HepG2 (cell line): ENCODE results near the gene GLIS2. TPM values are rescaled to one million over a fixed set of nuclear protein-coding genes. Genes with fewer than 3 reads are reported as not detected.

Experiments
- CHD4 ChIP-seq: fragments of 200-600 bp; sonication (generic); IDR thresholded peaks from 2 replicates; pipeline ENCODE4 v1.7.0; 2017; ENCODE audit warnings: mild to moderate bottlenecking, low read length, borderline replicate concordance
- GFI1 ChIP-seq: sonication (generic); formaldehyde crosslinking; IDR thresholded peaks from 2 replicates; pipeline ENCODE4 v1.5.0; 2020; ENCODE audit warnings: missing genetic modification reagents, mild to moderate bottlenecking, borderline replicate concordance
- GPN1 ChIP-seq: sonication (generic); formaldehyde crosslinking; IDR thresholded peaks from 2 replicates; pipeline ENCODE4 v1.5.1; 2020; ENCODE audit warnings: missing genetic modification reagents, borderline replicate concordance
- GTF3A ChIP-seq: sonication (generic); formaldehyde crosslinking; conservative IDR thresholded peaks from 2 replicates; pipeline ENCODE4 v1.4.0; 2020; ENCODE audit warnings: mild to moderate bottlenecking, missing genetic modification reagents
- HNF4G ChIP-seq, 2 experiments: sonication (generic) in 1 of 2; formaldehyde crosslinking in 1 of 2; IDR thresholded peaks; 2 replicates each; pipeline versions ENCODE4 v1.4.0 to v1.6.1; 2011 to 2020; ENCODE audit warnings: borderline replicate concordance in 2 of 2, low read depth in 2 of 2, mild to moderate bottlenecking in 2 of 2, low read length in 1 of 2, missing genetic modification reagents in 1 of 2, moderate library complexity in 1 of 2
- KDM5B ChIP-seq: sonication (generic); formaldehyde crosslinking; IDR thresholded peaks from 2 replicates; pipeline ENCODE4 v1.4.0; 2020; ENCODE audit warnings: missing genetic modification reagents, mild to moderate bottlenecking, borderline replicate concordance
- PAXIP1 ChIP-seq: sonication (generic); formaldehyde crosslinking; conservative IDR thresholded peaks from 2 replicates; pipeline ENCODE4 v1.4.0; 2020; ENCODE audit warnings: mild to moderate bottlenecking, missing genetic modification reagents, moderate library complexity
- SP2 ChIP-seq: sonication (generic); formaldehyde crosslinking; IDR thresholded peaks from 2 replicates; pipeline ENCODE4 v1.5.1; 2020; ENCODE audit warnings: mild to moderate bottlenecking, missing genetic modification reagents
- ZNF770 ChIP-seq: sonication (generic); formaldehyde crosslinking; IDR thresholded peaks from 2 replicates; pipeline ENCODE4 v1.5.0; 2020; ENCODE audit warnings: mild to moderate bottlenecking, missing genetic modification reagents
- polyA plus RNA-seq, 8 experiments: library from polyadenylated mRNA; depleted of rRNA in 3 of 8; stranded (reverse) in 7 of 8; unstranded in 1 of 8; fragments of >200 nt; fragmentation: Illumina TruSeq in 4 of 8; extraction: Trizol in 4 of 8; gene quantifications; 2 replicates each; pipeline versions ENCODE4 v1.2.1 to v1.2.3, GENCODE V29; 2011 to 2016; ENCODE audit warnings: low read depth in 4 of 8, missing spikeins in 1 of 8, mixed read lengths in 1 of 8; ENCODE audit not compliant: insufficient read depth in 1 of 8
- total RNA-seq, 5 experiments: library from RNA; depleted of rRNA; stranded (reverse); fragments of >200 nt; fragmentation: Illumina TruSeq; extraction: Trizol; gene quantifications; 2 replicates each; pipeline ENCODE4 v1.2.3, GENCODE V29; 2016; ENCODE audit warnings: low read depth in 1 of 5
- TF ChIP-seq, protein P1 (sequence below): sonication (generic); formaldehyde crosslinking; IDR thresholded peaks from one replicate; pipeline ENCODE4 v1.5.1; 2020; ENCODE audit warnings: mild to moderate bottlenecking, missing genetic modification reagents; ENCODE audit errors: not compliant biosample characterization
- TF ChIP-seq, protein P2 (sequence below): IDR thresholded peaks from 2 replicates; pipeline ENCODE4 v1.6.1; 2016; ENCODE audit warnings: missing compliant biosample characterization, missing genetic modification reagents, borderline replicate concordance

The GLIS2 gene
- total and polyA plus RNA-seq, 2 of the 13 experiments (the other 11 are each of a cell fraction or from before 2014, with no cell fraction given) = 0.28 to 0.29 TPM

DNA sequence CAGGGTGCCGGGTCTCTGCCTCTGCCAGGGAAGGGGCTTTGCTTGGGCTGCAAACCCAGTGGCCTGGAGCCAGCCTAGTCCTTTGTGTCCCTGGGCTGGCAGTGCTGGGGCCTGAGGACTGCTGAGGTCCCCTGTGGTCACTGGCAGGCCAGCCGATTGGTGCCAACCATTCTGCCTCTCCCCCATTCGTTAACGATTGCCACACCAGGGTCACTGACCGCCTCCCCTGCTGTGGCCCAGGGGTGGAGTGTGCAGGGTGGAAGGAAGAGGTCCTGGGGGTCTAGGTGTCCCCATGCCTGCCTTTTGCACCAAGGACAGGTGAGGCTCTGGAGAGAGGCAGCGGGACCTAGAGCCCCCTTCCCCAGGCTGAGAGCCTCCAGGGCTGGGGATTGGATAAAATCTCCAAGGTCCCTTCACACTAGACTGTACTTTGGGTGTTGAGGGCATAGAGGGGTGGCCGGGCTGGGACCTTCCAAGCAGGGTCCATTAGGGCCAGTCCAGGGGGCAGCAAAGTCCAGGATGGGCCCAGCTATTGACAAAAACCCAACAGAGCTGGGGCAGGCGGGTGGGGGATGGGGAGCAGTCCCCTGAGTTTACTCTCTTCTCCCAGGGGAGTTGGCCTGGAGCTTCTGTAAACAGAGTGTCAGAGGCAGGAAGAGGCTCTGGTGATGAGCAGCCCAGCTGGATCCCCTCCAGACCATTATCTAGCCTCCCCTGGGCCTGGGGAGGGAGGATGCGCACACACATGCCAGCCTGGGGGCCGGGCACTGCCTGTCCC lies 56.9 kb downstream of the GLIS2 start (continued):
- TF ChIP-seq, protein P1, sequence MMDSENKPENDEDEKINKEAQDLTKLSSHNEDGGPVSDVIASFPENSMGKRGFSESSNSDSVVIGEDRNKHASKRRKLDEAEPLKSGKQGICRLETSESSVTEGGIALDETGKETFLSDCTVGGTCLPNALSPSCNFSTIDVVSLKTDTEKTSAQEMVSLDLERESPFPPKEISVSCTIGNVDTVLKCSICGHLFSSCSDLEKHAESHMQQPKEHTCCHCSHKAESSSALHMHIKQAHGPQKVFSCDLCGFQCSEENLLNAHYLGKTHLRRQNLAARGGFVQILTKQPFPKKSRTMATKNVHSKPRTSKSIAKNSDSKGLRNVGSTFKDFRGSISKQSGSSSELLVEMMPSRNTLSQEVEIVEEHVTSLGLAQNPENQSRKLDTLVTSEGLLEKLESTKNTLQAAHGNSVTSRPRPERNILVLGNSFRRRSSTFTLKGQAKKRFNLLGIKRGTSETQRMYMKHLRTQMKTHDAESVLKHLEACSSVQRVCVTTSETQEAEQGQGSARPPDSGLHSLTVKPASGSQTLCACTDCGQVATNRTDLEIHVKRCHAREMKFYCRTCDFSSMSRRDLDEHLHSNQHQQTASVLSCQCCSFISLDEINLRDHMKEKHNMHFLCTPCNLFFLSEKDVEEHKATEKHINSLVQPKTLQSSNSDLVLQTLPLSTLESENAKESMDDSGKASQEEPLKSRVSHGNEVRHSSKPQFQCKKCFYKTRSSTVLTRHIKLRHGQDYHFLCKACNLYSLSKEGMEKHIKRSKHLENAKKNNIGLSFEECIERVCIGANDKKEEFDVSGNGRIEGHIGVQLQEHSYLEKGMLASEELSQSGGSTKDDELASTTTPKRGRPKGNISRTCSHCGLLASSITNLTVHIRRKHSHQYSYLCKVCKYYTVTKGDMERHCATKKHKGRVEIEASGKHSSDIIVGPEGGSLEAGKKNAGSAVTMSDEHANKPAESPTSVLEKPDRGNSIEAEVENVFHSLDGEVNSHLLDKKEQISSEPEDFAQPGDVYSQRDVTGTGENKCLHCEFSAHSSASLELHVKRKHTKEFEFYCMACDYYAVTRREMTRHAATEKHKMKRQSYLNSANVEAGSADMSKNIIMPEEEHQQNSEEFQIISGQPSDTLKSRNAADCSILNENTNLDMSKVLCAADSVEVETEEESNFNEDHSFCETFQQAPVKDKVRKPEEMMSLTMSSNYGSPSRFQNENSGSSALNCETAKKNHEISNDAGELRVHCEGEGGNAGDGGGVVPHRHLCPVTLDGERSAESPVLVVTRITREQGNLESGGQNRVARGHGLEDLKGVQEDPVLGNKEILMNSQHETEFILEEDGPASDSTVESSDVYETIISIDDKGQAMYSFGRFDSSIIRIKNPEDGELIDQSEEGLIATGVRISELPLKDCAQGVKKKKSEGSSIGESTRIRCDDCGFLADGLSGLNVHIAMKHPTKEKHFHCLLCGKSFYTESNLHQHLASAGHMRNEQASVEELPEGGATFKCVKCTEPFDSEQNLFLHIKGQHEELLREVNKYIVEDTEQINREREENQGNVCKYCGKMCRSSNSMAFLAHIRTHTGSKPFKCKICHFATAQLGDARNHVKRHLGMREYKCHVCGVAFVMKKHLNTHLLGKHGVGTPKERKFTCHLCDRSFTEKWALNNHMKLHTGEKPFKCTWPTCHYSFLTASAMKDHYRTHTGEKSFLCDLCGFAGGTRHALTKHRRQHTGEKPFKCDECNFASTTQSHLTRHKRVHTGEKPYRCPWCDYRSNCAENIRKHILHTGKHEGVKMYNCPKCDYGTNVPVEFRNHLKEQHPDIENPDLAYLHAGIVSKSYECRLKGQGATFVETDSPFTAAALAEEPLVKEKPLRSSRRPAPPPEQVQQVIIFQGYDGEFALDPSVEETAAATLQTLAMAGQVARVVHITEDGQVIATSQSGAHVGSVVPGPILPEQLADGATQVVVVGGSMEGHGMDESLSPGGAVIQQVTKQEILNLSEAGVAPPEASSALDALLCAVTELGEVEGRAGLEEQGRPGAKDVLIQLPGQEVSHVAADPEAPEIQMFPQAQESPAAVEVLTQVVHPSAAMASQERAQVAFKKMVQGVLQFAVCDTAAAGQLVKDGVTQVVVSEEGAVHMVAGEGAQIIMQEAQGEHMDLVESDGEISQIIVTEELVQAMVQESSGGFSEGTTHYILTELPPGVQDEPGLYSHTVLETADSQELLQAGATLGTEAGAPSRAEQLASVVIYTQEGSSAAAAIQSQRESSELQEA (CRISPR knock-in tag) = peak; percentile 56
- TF ChIP-seq CHD4 = peak; percentile 61; the same call in 1 of the 2 replicates
- TF ChIP-seq SP2 (CRISPR knock-in tag) = peak; percentile 22; the same call in 1 of the 2 replicates
- TF ChIP-seq GTF3A (CRISPR knock-in tag) = no peak
- peak; percentile 93 for TF ChIP-seq HNF4G (IDR thresholded peaks at IDR 0.05; ENCODE audit: borderline replicate concordance, low read depth, low read length)
- TF ChIP-seq HNF4G (CRISPR knock-in tag; IDR thresholded peaks at IDR 0.05; ENCODE audit: borderline replicate concordance, low read depth) = no peak; the same call in 1 of the 2 replicates
- TF ChIP-seq ZNF770 (CRISPR knock-in tag) = peak; percentile 45
- TF ChIP-seq KDM5B (CRISPR knock-in tag) = peak; percentile 39; the same call in 1 of the 2 replicates
- TF ChIP-seq, protein P2, sequence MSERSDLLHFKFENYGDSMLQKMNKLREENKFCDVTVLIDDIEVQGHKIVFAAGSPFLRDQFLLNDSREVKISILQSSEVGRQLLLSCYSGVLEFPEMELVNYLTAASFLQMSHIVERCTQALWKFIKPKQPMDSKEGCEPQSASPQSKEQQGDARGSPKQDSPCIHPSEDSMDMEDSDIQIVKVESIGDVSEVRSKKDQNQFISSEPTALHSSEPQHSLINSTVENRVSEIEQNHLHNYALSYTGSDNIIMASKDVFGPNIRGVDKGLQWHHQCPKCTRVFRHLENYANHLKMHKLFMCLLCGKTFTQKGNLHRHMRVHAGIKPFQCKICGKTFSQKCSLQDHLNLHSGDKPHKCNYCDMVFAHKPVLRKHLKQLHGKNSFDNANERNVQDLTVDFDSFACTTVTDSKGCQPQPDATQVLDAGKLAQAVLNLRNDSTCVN (CRISPR knock-in tag) = peak; percentile 22; the same call in 1 of the 2 replicates
- no peak for TF ChIP-seq GPN1 (CRISPR knock-in tag)
- TF ChIP-seq GFI1 (CRISPR knock-in tag) = peak; percentile 72
- peak; percentile 94 for TF ChIP-seq PAXIP1 (CRISPR knock-in tag)
